Fibroblast of lung (primary cell): ENCODE data around the gene ITGA8. TPM values are rescaled to one million over a fixed set of nuclear protein-coding genes. Genes with fewer than 3 reads are reported as not detected.

ENCODE experiments used
- DNase-seq, 2 donors: peaks; one replicate each; pipeline versions ENCODE4 v3.0.0 to v3.0.0-alpha.2; 2010; ENCODE audit warnings: low read depth in 2 of 2
- H2AFZ ChIP-seq: 2 replicates; pipeline ENCODE4 v1.5.1; 2012; ENCODE audit warnings: low read length, control low read depth, inconsistent platforms
- H3K27ac ChIP-seq: 2 replicates; pipeline ENCODE4 v1.5.1; 2011; ENCODE audit warnings: low read length, control low read depth; ENCODE audit not compliant: insufficient read depth
- H3K27me3 ChIP-seq: 2 replicates; pipeline ENCODE4 v1.5.1; 2011; ENCODE audit warnings: mild to moderate bottlenecking, low read length; ENCODE audit not compliant: control insufficient read depth, insufficient read depth
- H3K36me3 ChIP-seq: 2 replicates; pipeline ENCODE4 v1.5.1; 2011; ENCODE audit warnings: low read length; ENCODE audit not compliant: control insufficient read depth, insufficient read depth
- H3K4me1 ChIP-seq: 2 replicates; pipeline ENCODE4 v1.5.1; 2011; ENCODE audit warnings: low read length; ENCODE audit not compliant: control insufficient read depth, insufficient read depth; ENCODE audit errors: extremely low read depth
- H3K4me2 ChIP-seq: 2 replicates; pipeline ENCODE4 v1.5.1; 2011; ENCODE audit warnings: low read length, control low read depth; ENCODE audit not compliant: insufficient read depth; ENCODE audit errors: extremely low read depth
- H3K4me3 ChIP-seq, 4 experiments: fragments of 200-600 bp in 1 of 4; sonication (generic) in 1 of 4; replicated peaks in 1 of 4; 2 replicates each; pipeline ENCODE4 v1.5.1; 2011 to 2016; ENCODE audit warnings: low read length in 4 of 4, low read depth in 3 of 4, mild to moderate bottlenecking in 3 of 4, control low read depth in 2 of 4, inconsistent platforms in 1 of 4, mixed read lengths in 1 of 4; ENCODE audit not compliant: insufficient read depth in 1 of 4; ENCODE audit errors: control extremely low read depth in 1 of 4
- H3K79me2 ChIP-seq: 2 replicates; pipeline ENCODE4 v1.5.1; 2012; ENCODE audit warnings: mild to moderate bottlenecking, low read length, inconsistent platforms; ENCODE audit not compliant: control insufficient read depth, insufficient read depth
- H3K9ac ChIP-seq: 2 replicates; pipeline ENCODE4 v1.5.1; 2011; ENCODE audit warnings: mild to moderate bottlenecking, low read length, control low read depth; ENCODE audit not compliant: insufficient read depth
- H3K9me3 ChIP-seq: 2 replicates; pipeline ENCODE4 v1.5.1; 2012; ENCODE audit warnings: low read depth, low read length; ENCODE audit not compliant: control insufficient read depth, insufficient read depth
- H4K20me1 ChIP-seq: 2 replicates; pipeline ENCODE4 v1.5.1; 2011; ENCODE audit warnings: low read length; ENCODE audit not compliant: control insufficient read depth, insufficient read depth; ENCODE audit errors: extremely low read depth
- EZH2 ChIP-seq: IDR thresholded peaks from 2 replicates; pipeline ENCODE4 v1.5.1; 2012; ENCODE audit warnings: low read length, control low read depth, mild to moderate bottlenecking; ENCODE audit errors: missing control alignments
- polyA plus RNA-seq, 2 donors: library from polyadenylated mRNA; depleted of rRNA in 1 of 2; stranded (reverse) in 1 of 2; unstranded in 1 of 2; fragments of >200 nt; gene quantifications; 2 replicates each; pipeline ENCODE4 v1.2.1, GENCODE V29; 2011 to 2012; ENCODE audit warnings: missing spikeins in 1 of 2
- total RNA-seq: library from RNA; depleted of rRNA; stranded (reverse); fragments of >200 nt; gene quantifications from 2 replicates; pipeline ENCODE4 v1.2.1, GENCODE V29; 2014
- TF ChIP-seq, protein P1 (sequence below), 2 donors: IDR thresholded peaks in 1 of 2; conservative IDR thresholded peaks in 1 of 2; 1 replicate in 1 of 2; 2 replicates in 1 of 2; pipeline ENCODE4 v1.5.1; 2011 to 2012; ENCODE audit warnings: low read length in 2 of 2, control low read depth in 1 of 2, inconsistent platforms in 1 of 2, low read depth in 1 of 2, mild to moderate bottlenecking in 1 of 2

The ITGA8 gene
- total and polyA plus RNA-seq, 2 donors (not counting 1 experiment from before 2014, with no cell fraction given): 0.62 to 0.99 TPM

DNA sequence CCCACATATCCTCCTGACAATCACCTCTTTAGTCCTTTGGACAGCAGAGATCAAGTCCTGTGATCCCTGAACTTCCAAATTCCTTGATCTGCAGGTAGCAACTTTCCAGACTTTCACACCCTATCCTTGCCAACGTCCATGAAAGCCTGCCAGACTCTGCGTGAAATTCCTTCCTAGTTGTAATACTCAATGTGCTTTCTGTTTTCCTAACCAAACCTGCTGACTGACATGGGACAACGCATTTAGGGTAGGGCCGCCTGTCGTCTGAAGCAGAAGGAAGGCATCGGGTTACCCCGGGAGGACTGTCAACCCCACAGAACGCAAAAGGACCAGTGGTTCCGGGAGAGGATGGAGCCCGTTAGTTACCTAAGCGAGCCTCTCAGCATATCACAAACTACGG, 23.9 kb downstream of the ITGA8 start:
- H3K9ac ChIP-seq: no peak overlapping the region
- H3K9me3 ChIP-seq: no peaks in the 10 kb centered on the region
- H3K4me3 ChIP-seq: no peak overlapping the region
- H3K4me1 ChIP-seq: no peaks in the 10 kb centered on the region
- H3K27ac ChIP-seq: no peak overlapping the region
- H3K4me2 ChIP-seq: no peak overlapping the region
- H3K36me3 ChIP-seq: no peaks in the 10 kb centered on the region
- no peak for TF ChIP-seq EZH2
- TF ChIP-seq, protein P1, sequence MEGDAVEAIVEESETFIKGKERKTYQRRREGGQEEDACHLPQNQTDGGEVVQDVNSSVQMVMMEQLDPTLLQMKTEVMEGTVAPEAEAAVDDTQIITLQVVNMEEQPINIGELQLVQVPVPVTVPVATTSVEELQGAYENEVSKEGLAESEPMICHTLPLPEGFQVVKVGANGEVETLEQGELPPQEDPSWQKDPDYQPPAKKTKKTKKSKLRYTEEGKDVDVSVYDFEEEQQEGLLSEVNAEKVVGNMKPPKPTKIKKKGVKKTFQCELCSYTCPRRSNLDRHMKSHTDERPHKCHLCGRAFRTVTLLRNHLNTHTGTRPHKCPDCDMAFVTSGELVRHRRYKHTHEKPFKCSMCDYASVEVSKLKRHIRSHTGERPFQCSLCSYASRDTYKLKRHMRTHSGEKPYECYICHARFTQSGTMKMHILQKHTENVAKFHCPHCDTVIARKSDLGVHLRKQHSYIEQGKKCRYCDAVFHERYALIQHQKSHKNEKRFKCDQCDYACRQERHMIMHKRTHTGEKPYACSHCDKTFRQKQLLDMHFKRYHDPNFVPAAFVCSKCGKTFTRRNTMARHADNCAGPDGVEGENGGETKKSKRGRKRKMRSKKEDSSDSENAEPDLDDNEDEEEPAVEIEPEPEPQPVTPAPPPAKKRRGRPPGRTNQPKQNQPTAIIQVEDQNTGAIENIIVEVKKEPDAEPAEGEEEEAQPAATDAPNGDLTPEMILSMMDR (conservative IDR thresholded peaks at IDR 0.05 in 1 of 2, IDR thresholded peaks at IDR 0.05 in 1 of 2; ENCODE audit: low read depth in 1 of 2, low read length in 2 of 2): no peak
- DNase-seq: no peak
- H4K20me1 ChIP-seq: no peaks in the 10 kb centered on the region
- no peaks in the 10 kb centered on the region for H3K79me2 ChIP-seq
- H3K27me3 ChIP-seq: no peaks in the 10 kb centered on the region
- no peak overlapping the region for H2AFZ ChIP-seq

- Histone ChIP-seq H2AFZ (no peak overlapping the region), H3K36me3 (no peaks in the 10 kb centered on the region), H3K9me3 (no peaks in the 10 kb centered on the region), H3K79me2 (no peaks in the 10 kb centered on the region), H4K20me1 (no peaks in the 10 kb centered on the region), H3K4me3 (no peak overlapping the region), H3K9ac (no peak overlapping the region), H3K4me1 (no peaks in the 10 kb centered on the region), H3K27ac (no peak overlapping the region), H3K27me3 (peaks cover 4% of the 10 kb centered on the region), H3K4me2 (no peak overlapping the region)
- no peak for DNase-seq
- TF ChIP-seq EZH2: no peak
- TF ChIP-seq, protein P1 (conservative IDR thresholded peaks at IDR 0.05 in 1 of 2, IDR thresholded peaks at IDR 0.05 in 1 of 2; ENCODE audit: low read depth in 1 of 2, low read length in 2 of 2): no peak
Measured at GRCh38 chr10:15690031-15690430, 29.7 kb downstream of the ITGA8 start.

- no peak for TF ChIP-seq EZH2
- TF ChIP-seq, protein P1 (conservative IDR thresholded peaks at IDR 0.05 in 1 of 2, IDR thresholded peaks at IDR 0.05 in 1 of 2; ENCODE audit: low read depth in 1 of 2, low read length in 2 of 2): no peak
- Histone ChIP-seq H2AFZ (no peak overlapping the region), H4K20me1 (no peaks in the 10 kb centered on the region), H3K4me3 (no peak overlapping the region), H3K9me3 (no peaks in the 10 kb centered on the region), H3K9ac (no peak overlapping the region), H3K4me1 (no peaks in the 10 kb centered on the region), H3K79me2 (no peaks in the 10 kb centered on the region), H3K27me3 (peaks cover 4% of the 10 kb centered on the region), H3K4me2 (no peak overlapping the region), H3K27ac (no peak overlapping the region), H3K36me3 (no peaks in the 10 kb centered on the region)
- DNase-seq: no peak
Measured at GRCh38 chr10:15684768-15685167, 35.0 kb downstream of the ITGA8 start.
